ENCODE measurements around the gene CAMTA2. TPM values are rescaled to one million over a fixed set of nuclear protein-coding genes. Genes with fewer than 3 reads are reported as not detected.
A peak's percentile ranks its signal among the peaks of the same experiment; 100 is the strongest.

Gene CAMTA2
- total and polyA plus RNA-seq, 2 donors (not counting 1 experiment from before 2014, with no cell fraction given): 12.4 to 18.3 TPM

DNA sequence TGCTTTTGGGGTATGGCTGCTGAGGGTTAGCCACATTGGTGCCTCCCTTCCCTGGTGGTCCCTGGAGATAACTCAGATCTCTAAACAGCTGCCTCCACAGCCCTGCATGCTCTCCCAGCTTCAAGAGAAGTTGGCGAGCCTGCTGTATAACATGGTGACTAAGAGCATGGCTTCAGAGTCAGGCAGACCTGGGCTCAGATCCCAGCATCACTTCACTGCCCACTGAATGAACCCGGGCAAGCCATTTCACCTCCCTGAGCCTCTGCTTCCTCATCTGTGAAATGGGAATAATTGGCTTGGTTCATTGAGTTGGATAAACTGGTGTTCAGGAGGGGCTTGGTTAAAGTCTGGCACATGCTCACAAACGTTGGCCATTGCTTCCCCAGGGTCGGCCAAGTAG is 26.9 kb upstream of the CAMTA2 start:
- Histone ChIP-seq H3K79me2 (ENCODE audit: control insufficient read depth, insufficient read depth, low read length) (no peaks in the 10 kb centered on the region), H3K36me3 (ENCODE audit: control insufficient read depth, insufficient read depth, low read length) (peaks cover 22% of the 10 kb centered on the region), H3K9ac (ENCODE audit: insufficient read depth, low read length) (no peak overlapping the region)

DNA sequence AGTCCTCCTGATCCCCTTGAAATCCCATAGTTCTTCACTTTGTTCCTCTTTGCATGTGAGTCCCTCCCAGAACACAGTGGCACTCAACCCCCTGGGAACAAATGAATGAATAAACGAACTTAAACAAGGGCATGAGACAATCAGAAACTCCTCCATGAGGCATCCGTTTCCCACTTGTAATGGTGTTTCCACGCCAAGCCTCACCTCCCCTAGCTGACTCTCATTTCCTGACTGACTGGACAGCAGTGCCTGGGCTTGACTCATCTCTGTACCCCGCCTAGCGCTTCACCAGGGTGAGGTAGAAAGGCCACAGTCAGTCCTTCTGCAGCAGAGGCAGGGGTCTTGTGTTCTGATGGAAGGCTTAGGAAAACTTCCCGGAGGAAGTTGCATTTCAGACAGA is 24.5 kb upstream of the CAMTA2 start:
- Histone ChIP-seq H2AFZ (ENCODE audit: low read length) (no peak overlapping the region), H3K9me3 (ENCODE audit: control insufficient read depth, insufficient read depth, low read depth, low read length) (no peaks in the 10 kb centered on the region), H3K79me2 (ENCODE audit: control insufficient read depth, insufficient read depth, low read length) (no peaks in the 10 kb centered on the region), H3K4me1 (ENCODE audit: control insufficient read depth, extremely low read depth, insufficient read depth, low read length) (no peaks in the 10 kb centered on the region), H4K20me1 (ENCODE audit: control insufficient read depth, extremely low read depth, insufficient read depth, low read length) (no peaks in the 10 kb centered on the region), H3K27ac (ENCODE audit: insufficient read depth, low read length) (no peak overlapping the region), H3K36me3 (ENCODE audit: control insufficient read depth, insufficient read depth, low read length) (peaks cover 33% of the 10 kb centered on the region), H3K9ac (ENCODE audit: insufficient read depth, low read length) (no peak overlapping the region), H3K27me3 (ENCODE audit: control insufficient read depth, insufficient read depth, low read length) (no peaks in the 10 kb centered on the region), H3K4me3 (replicated peaks in 1 of 4; ENCODE audit: control extremely low read depth in 1 of 4, insufficient read depth in 1 of 4, low read depth in 3 of 4, low read length in 4 of 4) (no peak overlapping the region), H3K4me2 (ENCODE audit: extremely low read depth, insufficient read depth, low read length) (no peak overlapping the region)
- TF ChIP-seq, protein P1, sequence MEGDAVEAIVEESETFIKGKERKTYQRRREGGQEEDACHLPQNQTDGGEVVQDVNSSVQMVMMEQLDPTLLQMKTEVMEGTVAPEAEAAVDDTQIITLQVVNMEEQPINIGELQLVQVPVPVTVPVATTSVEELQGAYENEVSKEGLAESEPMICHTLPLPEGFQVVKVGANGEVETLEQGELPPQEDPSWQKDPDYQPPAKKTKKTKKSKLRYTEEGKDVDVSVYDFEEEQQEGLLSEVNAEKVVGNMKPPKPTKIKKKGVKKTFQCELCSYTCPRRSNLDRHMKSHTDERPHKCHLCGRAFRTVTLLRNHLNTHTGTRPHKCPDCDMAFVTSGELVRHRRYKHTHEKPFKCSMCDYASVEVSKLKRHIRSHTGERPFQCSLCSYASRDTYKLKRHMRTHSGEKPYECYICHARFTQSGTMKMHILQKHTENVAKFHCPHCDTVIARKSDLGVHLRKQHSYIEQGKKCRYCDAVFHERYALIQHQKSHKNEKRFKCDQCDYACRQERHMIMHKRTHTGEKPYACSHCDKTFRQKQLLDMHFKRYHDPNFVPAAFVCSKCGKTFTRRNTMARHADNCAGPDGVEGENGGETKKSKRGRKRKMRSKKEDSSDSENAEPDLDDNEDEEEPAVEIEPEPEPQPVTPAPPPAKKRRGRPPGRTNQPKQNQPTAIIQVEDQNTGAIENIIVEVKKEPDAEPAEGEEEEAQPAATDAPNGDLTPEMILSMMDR (conservative IDR thresholded peaks at IDR 0.05 in 1 of 2, IDR thresholded peaks at IDR 0.05 in 1 of 2; ENCODE audit: low read depth in 1 of 2, low read length in 2 of 2): no peak
- TF ChIP-seq EZH2 (IDR thresholded peaks at IDR 0.05; ENCODE audit: low read length, missing control alignments): no peak
- DNase-seq (ENCODE audit: low read depth in 2 of 2): peak; percentile 17 to 53

More for the DNA sequence above, 26.9 kb upstream of the CAMTA2 start:
- H3K9me3 ChIP-seq (ENCODE audit: control insufficient read depth, insufficient read depth, low read depth, low read length): no peaks in the 10 kb centered on the region
- H3K27me3 ChIP-seq (ENCODE audit: control insufficient read depth, insufficient read depth, low read length): no peaks in the 10 kb centered on the region
- no peak overlapping the region for H3K4me2 ChIP-seq (ENCODE audit: extremely low read depth, insufficient read depth, low read length)
- TF ChIP-seq, protein P1 (conservative IDR thresholded peaks at IDR 0.05 in 1 of 2, IDR thresholded peaks at IDR 0.05 in 1 of 2; ENCODE audit: low read depth in 1 of 2, low read length in 2 of 2): no peak
- TF ChIP-seq EZH2 (IDR thresholded peaks at IDR 0.05; ENCODE audit: low read length, missing control alignments): no peak
- H3K4me1 ChIP-seq (ENCODE audit: control insufficient read depth, extremely low read depth, insufficient read depth, low read length): no peaks in the 10 kb centered on the region
- H4K20me1 ChIP-seq (ENCODE audit: control insufficient read depth, extremely low read depth, insufficient read depth, low read length): no peaks in the 10 kb centered on the region
- no peak for DNase-seq (ENCODE audit: low read depth in 2 of 2)
- no peak overlapping the region for H3K4me3 ChIP-seq (replicated peaks in 1 of 4; ENCODE audit: control extremely low read depth in 1 of 4, insufficient read depth in 1 of 4, low read depth in 3 of 4, low read length in 4 of 4)
- no peak overlapping the region for H2AFZ ChIP-seq (ENCODE audit: low read length)
- no peak overlapping the region for H3K27ac ChIP-seq (ENCODE audit: insufficient read depth, low read length)

DNA sequence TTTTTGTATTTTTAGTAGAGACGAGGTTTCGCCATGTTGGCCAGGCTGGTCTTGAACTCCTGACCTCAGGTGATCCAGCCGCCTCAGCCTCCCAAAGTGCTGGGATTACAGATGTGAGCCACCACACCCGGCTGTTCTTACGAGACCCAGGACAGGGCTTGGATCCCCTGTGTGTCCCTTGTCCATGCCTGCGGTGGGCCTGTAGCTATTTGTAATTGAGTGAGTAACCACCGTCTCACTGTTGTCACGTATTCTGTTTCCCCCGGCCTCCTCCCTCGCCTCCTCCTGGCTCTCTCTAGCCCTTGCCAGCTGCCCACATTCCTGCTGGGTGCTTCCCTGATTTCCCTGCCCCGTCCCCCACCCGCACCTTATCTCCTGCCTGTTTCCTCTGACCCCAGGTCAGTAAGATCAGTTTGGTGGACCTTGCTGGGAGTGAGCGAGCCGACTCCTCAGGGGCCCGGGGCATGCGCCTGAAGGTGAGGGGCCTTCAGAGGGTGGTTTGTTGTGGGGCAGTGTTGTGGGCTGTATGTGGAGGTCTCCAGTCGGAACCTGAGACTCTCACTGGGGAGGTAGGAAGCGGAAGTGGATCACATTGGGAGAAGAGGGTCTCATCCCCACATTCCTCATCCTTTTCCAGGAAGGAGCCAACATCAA is 15.9 kb upstream of the CAMTA2 start:
- TF ChIP-seq EZH2 (IDR thresholded peaks at IDR 0.05; ENCODE audit: low read length, missing control alignments): no peak
- TF ChIP-seq, protein P1 (conservative IDR thresholded peaks at IDR 0.05 in 1 of 2, IDR thresholded peaks at IDR 0.05 in 1 of 2; ENCODE audit: low read depth in 1 of 2, low read length in 2 of 2): no peak
- no peak overlapping the region for H3K4me3 ChIP-seq (replicated peaks in 1 of 4; ENCODE audit: control extremely low read depth in 1 of 4, insufficient read depth in 1 of 4, low read depth in 3 of 4, low read length in 4 of 4)
- H3K4me2 ChIP-seq (ENCODE audit: extremely low read depth, insufficient read depth, low read length): no peak overlapping the region
- H3K27me3 ChIP-seq (ENCODE audit: control insufficient read depth, insufficient read depth, low read length): no peaks in the 10 kb centered on the region
- H2AFZ ChIP-seq (ENCODE audit: low read length): no peak overlapping the region
- no peak overlapping the region for H3K27ac ChIP-seq (ENCODE audit: insufficient read depth, low read length)
- H3K9ac ChIP-seq (ENCODE audit: insufficient read depth, low read length): no peak overlapping the region
- DNase-seq (ENCODE audit: low read depth in 2 of 2): no peak
- peaks cover 42% of the 10 kb centered on the region for H3K36me3 ChIP-seq (ENCODE audit: control insufficient read depth, insufficient read depth, low read length)
- no peaks in the 10 kb centered on the region for H3K9me3 ChIP-seq (ENCODE audit: control insufficient read depth, insufficient read depth, low read depth, low read length)
- peaks cover 12% of the 10 kb centered on the region for H3K4me1 ChIP-seq (ENCODE audit: control insufficient read depth, extremely low read depth, insufficient read depth, low read length)
- H4K20me1 ChIP-seq (ENCODE audit: control insufficient read depth, extremely low read depth, insufficient read depth, low read length): no peaks in the 10 kb centered on the region
- H3K79me2 ChIP-seq (ENCODE audit: control insufficient read depth, insufficient read depth, low read length): peaks cover 26% of the 10 kb centered on the region

Measured in fibroblast of lung (primary cell).